ENCODE data around the gene TBC1D9B. TPM values are rescaled to one million over a fixed set of nuclear protein-coding genes. Genes with fewer than 3 reads are reported as not detected.

Gene TBC1D9B
- total RNA-seq, 1 donor from 2014 or later: 31.1 TPM

DNA sequence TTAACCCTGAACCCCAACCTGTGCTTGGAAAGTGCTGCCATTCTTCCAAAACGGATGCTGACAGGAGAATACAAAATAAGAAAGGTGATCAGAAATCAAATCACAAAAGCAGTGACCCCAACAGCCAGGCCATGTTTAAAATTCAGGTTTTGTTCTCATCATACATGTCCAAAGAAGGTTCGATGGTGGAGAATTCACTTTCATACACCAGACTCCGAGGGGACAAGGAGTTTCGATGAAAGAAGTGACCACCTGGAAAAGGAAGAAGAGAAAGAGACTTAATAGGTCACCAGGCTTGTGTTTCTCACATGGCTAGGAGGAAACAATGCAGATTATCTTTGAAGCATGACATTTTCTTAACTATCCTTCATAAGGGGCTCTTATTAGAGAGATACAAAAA, 12.5 kb upstream of the TBC1D9B start:
- no peak overlapping the region for H3K4me3 ChIP-seq
- TF ChIP-seq, protein P1, sequence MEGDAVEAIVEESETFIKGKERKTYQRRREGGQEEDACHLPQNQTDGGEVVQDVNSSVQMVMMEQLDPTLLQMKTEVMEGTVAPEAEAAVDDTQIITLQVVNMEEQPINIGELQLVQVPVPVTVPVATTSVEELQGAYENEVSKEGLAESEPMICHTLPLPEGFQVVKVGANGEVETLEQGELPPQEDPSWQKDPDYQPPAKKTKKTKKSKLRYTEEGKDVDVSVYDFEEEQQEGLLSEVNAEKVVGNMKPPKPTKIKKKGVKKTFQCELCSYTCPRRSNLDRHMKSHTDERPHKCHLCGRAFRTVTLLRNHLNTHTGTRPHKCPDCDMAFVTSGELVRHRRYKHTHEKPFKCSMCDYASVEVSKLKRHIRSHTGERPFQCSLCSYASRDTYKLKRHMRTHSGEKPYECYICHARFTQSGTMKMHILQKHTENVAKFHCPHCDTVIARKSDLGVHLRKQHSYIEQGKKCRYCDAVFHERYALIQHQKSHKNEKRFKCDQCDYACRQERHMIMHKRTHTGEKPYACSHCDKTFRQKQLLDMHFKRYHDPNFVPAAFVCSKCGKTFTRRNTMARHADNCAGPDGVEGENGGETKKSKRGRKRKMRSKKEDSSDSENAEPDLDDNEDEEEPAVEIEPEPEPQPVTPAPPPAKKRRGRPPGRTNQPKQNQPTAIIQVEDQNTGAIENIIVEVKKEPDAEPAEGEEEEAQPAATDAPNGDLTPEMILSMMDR (IDR thresholded peaks at IDR 0.05; ENCODE audit: borderline replicate concordance): no peak
- DNase-seq: no peak
- no peaks in the 10 kb centered on the region for H3K36me3 ChIP-seq
- intact Hi-C loops (cut with micrococcal nuclease): no loop called here
- no peak overlapping the region for H3K27ac ChIP-seq (replicated peaks)
- H3K27me3 ChIP-seq (ENCODE audit: low read depth): peaks cover 5% of the 10 kb centered on the region
- no peaks in the 10 kb centered on the region for H3K9me3 ChIP-seq (replicated peaks)
- no peaks in the 10 kb centered on the region for H3K4me1 ChIP-seq

DNA sequence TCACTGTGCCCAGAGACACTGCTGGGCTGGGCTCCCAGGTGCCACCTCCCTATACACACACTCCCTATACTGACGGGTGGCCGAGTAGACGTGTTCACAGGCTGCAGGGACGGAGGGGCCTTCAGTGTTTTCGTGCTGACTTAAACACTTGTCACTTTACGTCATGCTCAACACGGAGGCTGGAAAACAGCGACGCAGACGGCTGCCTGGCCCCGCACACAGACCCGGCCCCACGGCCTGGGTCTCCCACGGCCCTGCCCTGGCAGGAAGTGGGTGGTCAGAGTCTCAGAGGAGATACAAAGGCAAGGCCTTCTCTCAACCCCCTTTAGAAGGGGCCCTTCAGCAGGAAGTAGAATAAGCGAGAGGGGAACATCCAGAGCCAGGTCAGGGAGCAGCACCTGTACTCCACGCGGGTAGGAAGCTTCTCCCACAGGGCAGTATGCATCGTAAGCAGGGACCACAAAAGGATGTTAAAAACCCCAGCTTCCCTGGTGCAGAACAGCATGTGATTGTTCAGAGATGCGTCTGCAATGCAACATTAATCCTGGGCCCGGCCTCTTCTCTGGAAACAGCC, 11.9 kb upstream of the TBC1D9B start:
- TF ChIP-seq, protein P1 (IDR thresholded peaks at IDR 0.05; ENCODE audit: borderline replicate concordance): no peak
- no peak overlapping the region for H3K27ac ChIP-seq (replicated peaks)
- H3K9me3 ChIP-seq (replicated peaks): no peaks in the 10 kb centered on the region
- peaks cover 6% of the 10 kb centered on the region for H3K27me3 ChIP-seq (ENCODE audit: low read depth)
- no peak for DNase-seq
- intact Hi-C loops (cut with micrococcal nuclease): no loop called here
- no peak overlapping the region for H3K4me3 ChIP-seq
- no peaks in the 10 kb centered on the region for H3K36me3 ChIP-seq
- no peaks in the 10 kb centered on the region for H3K4me1 ChIP-seq

DNA sequence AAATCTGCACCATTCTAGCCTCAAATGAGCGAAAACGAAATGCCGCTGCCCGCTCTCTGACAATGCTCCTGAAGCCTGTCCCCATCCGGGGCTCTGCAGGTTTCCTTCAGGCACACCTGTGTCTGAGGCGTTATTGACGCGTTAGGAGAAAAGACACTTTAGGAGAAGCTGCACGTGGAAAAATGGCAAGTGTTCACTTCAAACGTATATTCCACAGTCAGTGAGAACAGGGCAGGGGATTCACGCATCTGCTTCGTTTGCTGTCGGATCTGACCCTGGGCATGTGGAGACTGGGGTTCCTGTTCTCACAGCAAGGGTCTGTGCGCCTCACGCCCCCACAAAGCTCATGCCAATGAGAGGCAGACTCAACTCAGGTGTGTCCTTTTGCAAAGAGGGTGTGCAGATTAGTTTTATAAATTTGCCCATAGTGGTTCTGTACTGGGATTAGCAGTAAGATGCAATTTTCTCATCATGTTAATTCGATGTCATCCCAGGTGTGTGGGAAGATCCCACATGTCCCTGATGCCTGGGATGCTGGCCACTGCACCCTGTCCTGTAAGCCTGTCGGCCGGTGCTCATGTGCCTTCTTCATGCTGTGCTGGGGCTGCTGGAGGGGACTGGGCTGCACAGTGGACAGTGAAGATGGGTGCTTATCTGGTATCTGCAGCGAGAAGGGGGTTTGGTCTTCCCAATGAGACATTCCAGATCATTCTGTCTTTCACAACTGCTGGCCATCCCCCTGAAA, 11.2 kb upstream of the TBC1D9B start:
- H3K36me3 ChIP-seq: no peaks in the 10 kb centered on the region
- no peak overlapping the region for H3K27ac ChIP-seq (replicated peaks)
- H3K9me3 ChIP-seq (replicated peaks): no peaks in the 10 kb centered on the region
- TF ChIP-seq, protein P1 (IDR thresholded peaks at IDR 0.05; ENCODE audit: borderline replicate concordance): no peak
- no peak overlapping the region for H3K4me3 ChIP-seq
- peaks cover 6% of the 10 kb centered on the region for H3K27me3 ChIP-seq (ENCODE audit: low read depth)
- intact Hi-C loops (cut with micrococcal nuclease): no loop called here
- no peak for DNase-seq
- no peaks in the 10 kb centered on the region for H3K4me1 ChIP-seq

DNA sequence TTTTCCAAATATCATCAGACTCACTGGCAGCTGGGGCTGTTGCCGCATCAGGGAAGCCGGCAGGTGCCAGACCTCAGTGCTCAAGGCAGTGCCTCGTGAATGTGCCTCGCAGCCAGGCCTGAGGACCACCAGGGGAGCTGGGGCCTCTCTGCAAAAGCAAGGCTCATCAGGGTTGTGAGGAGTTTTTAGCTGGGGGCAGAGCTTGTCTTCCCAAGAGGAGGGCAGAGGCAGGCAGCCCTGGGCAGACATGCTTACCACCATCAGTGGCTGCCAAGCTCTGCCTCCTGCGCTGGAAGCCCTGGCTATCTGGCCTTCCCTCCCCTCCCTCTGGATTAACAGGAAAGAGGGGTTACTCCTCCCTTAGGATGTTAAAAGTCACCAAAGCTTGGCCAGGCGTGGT, 8.8 kb upstream of the TBC1D9B start:
- H3K36me3 ChIP-seq: no peaks in the 10 kb centered on the region
- TF ChIP-seq, protein P1 (IDR thresholded peaks at IDR 0.05; ENCODE audit: borderline replicate concordance): no peak
- no peaks in the 10 kb centered on the region for H3K9me3 ChIP-seq (replicated peaks)
- H3K4me1 ChIP-seq: no peaks in the 10 kb centered on the region
- intact Hi-C loops (cut with micrococcal nuclease): no loop called here
- peaks cover 6% of the 10 kb centered on the region for H3K27me3 ChIP-seq (ENCODE audit: low read depth)
- DNase-seq: no peak
- no peak overlapping the region for H3K4me3 ChIP-seq
- no peak overlapping the region for H3K27ac ChIP-seq (replicated peaks)

- no peaks in the 10 kb centered on the region for H3K36me3 ChIP-seq
- no peak overlapping the region for H3K27ac ChIP-seq (replicated peaks)
- intact Hi-C loops (cut with micrococcal nuclease): no loop called here
- H3K9me3 ChIP-seq (replicated peaks): no peaks in the 10 kb centered on the region
- no peak for DNase-seq
- H3K27me3 ChIP-seq (ENCODE audit: low read depth): peaks cover 6% of the 10 kb centered on the region
- no peaks in the 10 kb centered on the region for H3K4me1 ChIP-seq
- TF ChIP-seq, protein P1 (IDR thresholded peaks at IDR 0.05; ENCODE audit: borderline replicate concordance): no peak
- no peak overlapping the region for H3K4me3 ChIP-seq
Observed at GRCh38 chr5:179915406-179915935, 7.8 kb upstream of the TBC1D9B start.
